H9 (cell line): ENCODE results near the gene ATP10B. TPM values are rescaled to one million over a fixed set of nuclear protein-coding genes. Genes with fewer than 3 reads are reported as not detected.

Source experiments
- DNase-seq: peaks from one replicate; pipeline ENCODE4 v3.0.0-alpha.2; 2017
- H2AFZ ChIP-seq: one replicate; pipeline ENCODE4 v1.6.1; 2013; ENCODE audit warnings: mild to moderate bottlenecking, low read length, control low read depth, moderate library complexity
- H2AK5ac ChIP-seq: 2 replicates; pipeline ENCODE4 v1.6.1; 2013; ENCODE audit warnings: low read length, control low read depth, mixed read lengths; ENCODE audit not compliant: insufficient read length
- H2BK120ac ChIP-seq: one replicate; pipeline ENCODE4 v1.6.1; 2013; ENCODE audit warnings: low read depth, mild to moderate bottlenecking, low read length, control low read depth, inconsistent platforms; ENCODE audit not compliant: poor library complexity, severe bottlenecking
- H2BK12ac ChIP-seq: 2 replicates; pipeline ENCODE4 v1.6.1; 2013; ENCODE audit warnings: low read length, control low read depth, mixed read lengths, low read depth; ENCODE audit not compliant: insufficient read length
- H2BK15ac ChIP-seq: 2 replicates; pipeline ENCODE4 v1.6.1; 2013; ENCODE audit warnings: low read depth, low read length, control low read depth
- H2BK20ac ChIP-seq: one replicate; pipeline ENCODE4 v1.6.1; 2013; ENCODE audit warnings: low read depth, mild to moderate bottlenecking, low read length, control low read depth, inconsistent platforms; ENCODE audit not compliant: poor library complexity, severe bottlenecking
- H2BK5ac ChIP-seq: 2 replicates; pipeline ENCODE4 v1.6.1; 2013; ENCODE audit warnings: low read length, control low read depth, mixed read lengths; ENCODE audit not compliant: insufficient read length
- H3K14ac ChIP-seq: 2 replicates; pipeline ENCODE4 v1.6.1; 2013; ENCODE audit warnings: low read length, control low read depth; ENCODE audit not compliant: insufficient read depth
- H3K18ac ChIP-seq: 2 replicates; pipeline ENCODE4 v1.6.1; 2013; ENCODE audit warnings: low read depth, mild to moderate bottlenecking, mixed read lengths, low read length, control low read depth; ENCODE audit not compliant: insufficient read length
- H3K23ac ChIP-seq: 2 replicates; pipeline ENCODE4 v1.6.1; 2013; ENCODE audit warnings: low read length, control low read depth, mixed read lengths, low read depth; ENCODE audit not compliant: insufficient read length
- H3K23me2 ChIP-seq: 2 replicates; pipeline ENCODE4 v1.6.1; 2013; ENCODE audit warnings: low read depth, mild to moderate bottlenecking, mixed read lengths, low read length, control low read depth; ENCODE audit not compliant: insufficient read length, poor library complexity, severe bottlenecking
- H3K27ac ChIP-seq: 2 replicates; pipeline ENCODE4 v1.5.1; 2013; ENCODE audit warnings: low read length, control low read depth, mixed read lengths, low read depth; ENCODE audit not compliant: insufficient read length
- H3K27me3 ChIP-seq: 2 replicates; pipeline ENCODE4 v1.6.1; 2013; ENCODE audit warnings: low read length, control low read depth, inconsistent platforms; ENCODE audit not compliant: insufficient read depth
- H3K4ac ChIP-seq: 2 replicates; pipeline ENCODE4 v1.6.1; 2013; ENCODE audit warnings: low read depth, mild to moderate bottlenecking, control low read depth, inconsistent platforms, low read length, moderate library complexity
- H3K4me1 ChIP-seq: 2 replicates; pipeline ENCODE4 v1.6.1; 2013; ENCODE audit warnings: low read length, control low read depth, inconsistent platforms; ENCODE audit not compliant: insufficient read depth
- H3K4me2 ChIP-seq: 2 replicates; pipeline ENCODE4 v1.6.1; 2013; ENCODE audit warnings: low read length, control low read depth, mixed read lengths; ENCODE audit not compliant: insufficient read length, insufficient read depth
- H3K56ac ChIP-seq: 2 replicates; pipeline ENCODE4 v1.6.1; 2013; ENCODE audit warnings: low read depth, mild to moderate bottlenecking, mixed read lengths, low read length, control low read depth; ENCODE audit not compliant: insufficient read length
- H3K79me1 ChIP-seq: 2 replicates; pipeline ENCODE4 v1.6.1; 2013; ENCODE audit warnings: low read depth, mild to moderate bottlenecking, moderate library complexity, low read length, control low read depth, inconsistent platforms; ENCODE audit not compliant: insufficient read depth, poor library complexity, severe bottlenecking
- H3K79me2 ChIP-seq: 2 replicates; pipeline ENCODE4 v1.6.1; 2013; ENCODE audit warnings: low read length, control low read depth, inconsistent platforms; ENCODE audit not compliant: insufficient read depth
- H3K9ac ChIP-seq: 2 replicates; pipeline ENCODE4 v1.6.1; 2013; ENCODE audit warnings: low read length, control low read depth, mixed read lengths; ENCODE audit not compliant: insufficient read length; ENCODE audit errors: extremely low read depth
- H3K9me3 ChIP-seq: one replicate; pipeline ENCODE4 v1.6.1; 2013; ENCODE audit warnings: low read depth, low read length, inconsistent platforms; ENCODE audit not compliant: control insufficient read depth
- H3T11ph ChIP-seq: one replicate; pipeline ENCODE4 v1.6.1; 2013; ENCODE audit warnings: mild to moderate bottlenecking, low read length, control low read depth, inconsistent platforms
- H4K20me1 ChIP-seq: one replicate; pipeline ENCODE4 v1.6.1; 2013; ENCODE audit not compliant: control insufficient read depth, insufficient read length, insufficient read depth
- H4K5ac ChIP-seq: 2 replicates; pipeline ENCODE4 v1.6.1; 2013; ENCODE audit warnings: low read depth, mild to moderate bottlenecking, mixed read lengths, low read length, control low read depth; ENCODE audit not compliant: insufficient read length
- H4K8ac ChIP-seq: replicated peaks from 2 replicates; pipeline ENCODE4 v1.6.1; 2013; ENCODE audit warnings: low read length, control low read depth, mixed read lengths, low read depth; ENCODE audit not compliant: insufficient read length
- H4K91ac ChIP-seq: 2 replicates; pipeline ENCODE4 v1.6.1; 2013; ENCODE audit warnings: low read depth, mild to moderate bottlenecking, moderate library complexity, mixed read lengths, low read length, control low read depth; ENCODE audit not compliant: insufficient read length
- H3K27ac Mint-ChIP-seq, 3 experiments: 2 replicates in 2 of 3; 3 replicates in 1 of 3; pipeline ENCODE4 v1.8.0; 2020 to 2021; ENCODE audit warnings: mixed read lengths in 3 of 3, mild to moderate bottlenecking in 1 of 3, moderate library complexity in 1 of 3
- H3K27me3 Mint-ChIP-seq: 2 replicates; pipeline ENCODE4 v1.8.0; 2021; ENCODE audit warnings: low read depth, mild to moderate bottlenecking, moderate library complexity, mixed read lengths
- H3K36me3 Mint-ChIP-seq, 3 experiments: 2 replicates in 2 of 3; 3 replicates in 1 of 3; pipeline ENCODE4 v1.8.0; 2020 to 2021; ENCODE audit warnings: low read depth in 3 of 3, mixed read lengths in 3 of 3; ENCODE audit not compliant: insufficient read depth in 1 of 3
- H3K4me1 Mint-ChIP-seq, 2 experiments: 2 replicates each; pipeline ENCODE4 v1.8.0; 2020; ENCODE audit warnings: mixed read lengths in 2 of 2
- H3K4me3 Mint-ChIP-seq, 2 experiments: 2 replicates in 1 of 2; 3 replicates in 1 of 2; pipeline ENCODE4 v1.8.0; 2020 to 2021; ENCODE audit warnings: mild to moderate bottlenecking in 2 of 2, mixed read lengths in 2 of 2, moderate library complexity in 1 of 2
- H3K9me3 Mint-ChIP-seq, 2 experiments: 2 replicates in 1 of 2; 3 replicates in 1 of 2; pipeline ENCODE4 v1.8.0; 2020; ENCODE audit warnings: mild to moderate bottlenecking in 2 of 2, mixed read lengths in 2 of 2, moderate library complexity in 1 of 2
- WGBS: extraction: QIAGEN DNeasy Blood & Tissue Kit; methylation state at CpG from one replicate; pipeline ENCODE4 v1.1.7; 2013; ENCODE audit warnings: missing lambda C conversion rate, low lambda C conversion rate, mixed read lengths; ENCODE audit not compliant: insufficient read length; ENCODE audit errors: extremely low coverage; 5-methylcytosine and 5-hydroxymethylcytosine counted together
- total RNA-seq: library from RNA; stranded (reverse); gene quantifications from 2 replicates; pipeline ENCODE4 v1.2.1, GENCODE V29; 2021
- TF ChIP-seq, protein P1 (sequence below): fragments of 200-600 bp; sonication (generic); conservative IDR thresholded peaks from 3 replicates; pipeline ENCODE4 v1.8.0; 2021; ENCODE audit warnings: antibody characterized with exemption, mild to moderate bottlenecking

Gene ATP10B
- total RNA-seq, 1 experiment from 2014 or later = 0.42 TPM

DNA sequence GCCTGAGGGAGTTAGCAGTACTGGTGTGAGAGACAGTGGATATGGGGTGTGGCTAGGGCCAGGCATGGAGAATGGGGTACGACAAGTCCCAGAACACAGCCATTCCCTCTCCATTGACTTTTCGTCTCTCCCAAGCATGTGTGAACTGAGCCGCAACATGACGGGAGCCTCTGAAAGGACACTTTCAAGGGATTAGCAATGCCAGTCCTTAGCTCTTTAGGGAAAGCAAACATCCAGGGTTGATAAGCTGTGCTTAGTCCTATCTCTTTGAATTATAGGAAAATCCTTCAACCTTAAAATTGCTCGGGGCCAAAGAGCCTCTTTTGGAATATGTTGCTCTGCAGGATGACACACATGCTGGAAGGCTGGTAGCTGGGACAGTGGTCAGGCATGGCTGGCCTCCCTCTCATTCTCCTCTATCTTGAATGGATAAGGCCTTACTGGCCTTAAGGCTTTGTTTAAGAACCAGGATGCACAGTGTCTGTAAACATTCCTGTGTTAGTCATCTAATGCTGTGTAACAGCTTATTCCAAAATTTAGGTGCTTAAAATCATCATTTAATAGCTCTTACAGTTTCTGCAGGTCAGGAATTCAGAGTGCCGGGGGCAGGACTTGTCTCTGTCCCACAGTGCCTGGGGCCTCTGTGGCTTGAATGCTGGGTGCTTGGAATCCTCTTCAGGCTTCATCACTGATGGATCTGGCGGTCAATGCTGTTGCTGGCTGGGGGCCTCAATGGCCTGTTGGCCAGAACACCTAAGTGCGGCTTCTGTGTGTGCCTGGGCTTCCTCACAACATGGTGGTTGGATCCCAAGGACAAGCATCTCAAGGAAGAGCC, 335.1 kb downstream of the ATP10B start:
- DNase-seq = no peak
- no peak overlapping the region for H3T11ph ChIP-seq

More for the DNA sequence above, 335.1 kb downstream of the ATP10B start:
- Histone ChIP-seq H3K79me1 (no peaks in the 10 kb centered on the region), H3K9ac (no peak overlapping the region), H3K23ac (no peak overlapping the region), H4K20me1 (no peaks in the 10 kb centered on the region), H2BK12ac (no peak overlapping the region), H3K18ac (no peak overlapping the region), H2BK120ac (no peak overlapping the region), H3K79me2 (no peaks in the 10 kb centered on the region), H3K27ac (no peak overlapping the region), H3K9me3 (no peaks in the 10 kb centered on the region), H4K8ac (no peak overlapping the region), H2BK20ac (no peak overlapping the region), H3K4ac (no peak overlapping the region), H2BK15ac (no peak overlapping the region), H3K27me3 (no peaks in the 10 kb centered on the region), H4K5ac (no peak overlapping the region), H3K14ac (no peak overlapping the region), H2AFZ (no peak overlapping the region), H3K4me2 (no peak overlapping the region), H3K56ac (no peak overlapping the region), H2AK5ac (no peak overlapping the region), H3K4me1 (no peaks in the 10 kb centered on the region), H3K23me2 (no peaks in the 10 kb centered on the region), H2BK5ac (no peak overlapping the region), H4K91ac (no peak overlapping the region)
- peaks cover 7 to 9% of the 10 kb centered on the region in 2 experiments; a peak in 3 of 4 replicates for H3K4me1 Mint-ChIP-seq
- H3K9me3 Mint-ChIP-seq = no peaks in the 10 kb centered on the region
- H3K4me3 Mint-ChIP-seq = no peak overlapping the region
- WGBS = no CpG with 5 or more reads among the region's 8 CpGs
- H3K27ac Mint-ChIP-seq = no peak overlapping the region
- no peaks in the 10 kb centered on the region; the same call in 1 of the 2 replicates for H3K27me3 Mint-ChIP-seq
- no peaks in the 10 kb centered on the region for H3K36me3 Mint-ChIP-seq
- TF ChIP-seq, protein P1, sequence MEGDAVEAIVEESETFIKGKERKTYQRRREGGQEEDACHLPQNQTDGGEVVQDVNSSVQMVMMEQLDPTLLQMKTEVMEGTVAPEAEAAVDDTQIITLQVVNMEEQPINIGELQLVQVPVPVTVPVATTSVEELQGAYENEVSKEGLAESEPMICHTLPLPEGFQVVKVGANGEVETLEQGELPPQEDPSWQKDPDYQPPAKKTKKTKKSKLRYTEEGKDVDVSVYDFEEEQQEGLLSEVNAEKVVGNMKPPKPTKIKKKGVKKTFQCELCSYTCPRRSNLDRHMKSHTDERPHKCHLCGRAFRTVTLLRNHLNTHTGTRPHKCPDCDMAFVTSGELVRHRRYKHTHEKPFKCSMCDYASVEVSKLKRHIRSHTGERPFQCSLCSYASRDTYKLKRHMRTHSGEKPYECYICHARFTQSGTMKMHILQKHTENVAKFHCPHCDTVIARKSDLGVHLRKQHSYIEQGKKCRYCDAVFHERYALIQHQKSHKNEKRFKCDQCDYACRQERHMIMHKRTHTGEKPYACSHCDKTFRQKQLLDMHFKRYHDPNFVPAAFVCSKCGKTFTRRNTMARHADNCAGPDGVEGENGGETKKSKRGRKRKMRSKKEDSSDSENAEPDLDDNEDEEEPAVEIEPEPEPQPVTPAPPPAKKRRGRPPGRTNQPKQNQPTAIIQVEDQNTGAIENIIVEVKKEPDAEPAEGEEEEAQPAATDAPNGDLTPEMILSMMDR = no peak
